Karpas-422 (cell line): Measurements from ENCODE around the gene CCDC187. TPM values are rescaled to one million over a fixed set of nuclear protein-coding genes. Genes with fewer than 3 reads are reported as not detected.

Source experiments
- DNase-seq: peaks from one replicate; pipeline ENCODE4 v3.0.0-alpha.2; 2015
- H2AFZ ChIP-seq: fragments of 200-600 bp; sonication (generic); 2 replicates; pipeline ENCODE4 v1.6.1; 2014; ENCODE audit warnings: antibody characterized with exemption, low read length, mixed read lengths
- H3K27ac ChIP-seq: fragments of 200-600 bp; sonication (generic); 2 replicates; pipeline ENCODE4 v1.5.1; 2014; ENCODE audit warnings: mild to moderate bottlenecking, low read length, moderate library complexity
- H3K27me3 ChIP-seq: fragments of 200-600 bp; sonication (generic); 2 replicates; pipeline ENCODE4 v1.6.1; 2014; ENCODE audit warnings: low read length, mixed read lengths
- H3K36me3 ChIP-seq: fragments of 200-600 bp; sonication (generic); 2 replicates; pipeline ENCODE4 v1.6.1; 2014; ENCODE audit warnings: low read length, mixed read lengths; ENCODE audit not compliant: insufficient read depth
- H3K4me1 ChIP-seq: fragments of 200-600 bp; sonication (generic); 2 replicates; pipeline ENCODE4 v1.6.1; 2014; ENCODE audit warnings: mild to moderate bottlenecking, low read length, mixed read lengths
- H3K4me2 ChIP-seq: fragments of 200-600 bp; sonication (generic); 2 replicates; pipeline ENCODE4 v1.6.1; 2014; ENCODE audit warnings: low read length, low read depth, mild to moderate bottlenecking; ENCODE audit not compliant: poor library complexity, severe bottlenecking
- H3K4me3 ChIP-seq: fragments of 200-600 bp; sonication (generic); 2 replicates; pipeline ENCODE4 v1.5.1; 2014; ENCODE audit warnings: mild to moderate bottlenecking, antibody characterized with exemption, low read length, mixed read lengths
- H3K79me2 ChIP-seq: fragments of 200-600 bp; sonication (generic); 2 replicates; pipeline ENCODE4 v1.6.1; 2014; ENCODE audit warnings: mild to moderate bottlenecking, low read length, mixed read lengths
- H3K9ac ChIP-seq: fragments of 200-600 bp; sonication (generic); 2 replicates; pipeline ENCODE4 v1.6.0; 2014; ENCODE audit warnings: low read length
- H3K9me2 ChIP-seq: fragments of 200-600 bp; sonication (generic), shearing (Covaris generic); replicated peaks from 2 replicates; pipeline ENCODE4 v1.6.0; 2014; ENCODE audit warnings: mild to moderate bottlenecking, low read length, moderate library complexity; ENCODE audit not compliant: insufficient read depth
- H3K9me3 ChIP-seq: fragments of 300-700, 200-600 bp; sonication (generic); 2 replicates; pipeline ENCODE4 v1.6.1; 2014; ENCODE audit warnings: low read length, mixed read lengths
- H4K20me1 ChIP-seq: fragments of 200-600 bp; sonication (generic); 2 replicates; pipeline ENCODE4 v1.6.1; 2014; ENCODE audit warnings: mild to moderate bottlenecking, antibody characterized with exemption, low read length, low read depth; ENCODE audit not compliant: insufficient read depth
- total RNA-seq: library from RNA; depleted of rRNA; stranded (reverse); fragments of >200 nt; shearing (Covaris generic); gene quantifications from 2 replicates; pipeline ENCODE4 v1.2.3, GENCODE V29; 2014; ENCODE audit warnings: low replicate concordance

The CCDC187 gene
- total RNA-seq, 1 experiment from 2014 or later, result 0.34 TPM

GRCh38 chr9:136299116-136299515, 4.8 kb downstream of the CCDC187 start:
- H3K27ac ChIP-seq, result no peak overlapping the region
- no peaks in the 10 kb centered on the region; the same call in 1 of the 2 replicates for H3K9me3 ChIP-seq
- H3K27me3 ChIP-seq, result no peaks in the 10 kb centered on the region
- no peak overlapping the region for H3K9ac ChIP-seq
- no peaks in the 10 kb centered on the region for H4K20me1 ChIP-seq
- DNase-seq, result no peak
- peaks cover 5% of the 10 kb centered on the region for H3K4me1 ChIP-seq
- H3K9me2 ChIP-seq, result no peaks in the 10 kb centered on the region
- no peak overlapping the region for H2AFZ ChIP-seq
- H3K79me2 ChIP-seq, result no peaks in the 10 kb centered on the region
- no peaks in the 10 kb centered on the region for H3K36me3 ChIP-seq
- H3K4me2 ChIP-seq, result no peak overlapping the region
- H3K4me3 ChIP-seq, result no peak overlapping the region

GRCh38 chr9:136297766-136298735, 5.8 kb downstream of the CCDC187 start:
- DNase-seq, result no peak
- no peak overlapping the region for H2AFZ ChIP-seq
- no peaks in the 10 kb centered on the region for H3K9me2 ChIP-seq
- no peaks in the 10 kb centered on the region for H3K79me2 ChIP-seq
- no peaks in the 10 kb centered on the region for H4K20me1 ChIP-seq
- no peak overlapping the region for H3K4me3 ChIP-seq
- no peak overlapping the region for H3K9ac ChIP-seq
- H3K27me3 ChIP-seq, result no peaks in the 10 kb centered on the region
- no peak overlapping the region for H3K27ac ChIP-seq
- peaks cover 4% of the 10 kb centered on the region; the same call in 1 of the 2 replicates for H3K9me3 ChIP-seq
- H3K4me2 ChIP-seq, result no peak overlapping the region
- no peaks in the 10 kb centered on the region for H3K36me3 ChIP-seq
- H3K4me1 ChIP-seq, result peaks cover 5% of the 10 kb centered on the region

GRCh38 chr9:136297016-136297691, 6.7 kb downstream of the CCDC187 start:
- no peaks in the 10 kb centered on the region for H4K20me1 ChIP-seq
- no peaks in the 10 kb centered on the region for H3K9me2 ChIP-seq
- H3K9me3 ChIP-seq, result peaks cover 4% of the 10 kb centered on the region; the same call in 1 of the 2 replicates
- H3K36me3 ChIP-seq, result no peaks in the 10 kb centered on the region
- no peak overlapping the region for H2AFZ ChIP-seq
- H3K4me3 ChIP-seq, result no peak overlapping the region
- no peaks in the 10 kb centered on the region for H3K79me2 ChIP-seq
- H3K27ac ChIP-seq, result no peak overlapping the region
- H3K4me1 ChIP-seq, result peaks cover 5% of the 10 kb centered on the region
- H3K4me2 ChIP-seq, result no peak overlapping the region
- no peak overlapping the region for H3K9ac ChIP-seq
- DNase-seq, result no peak
- no peaks in the 10 kb centered on the region for H3K27me3 ChIP-seq

GRCh38 chr9:136296434-136297015, 7.4 kb downstream of the CCDC187 start:
- H3K9ac ChIP-seq, result no peak overlapping the region
- peaks cover 5% of the 10 kb centered on the region for H3K4me1 ChIP-seq
- H3K4me2 ChIP-seq, result no peak overlapping the region
- no peaks in the 10 kb centered on the region for H3K79me2 ChIP-seq
- no peaks in the 10 kb centered on the region for H3K27me3 ChIP-seq
- no peak overlapping the region for H3K4me3 ChIP-seq
- H3K27ac ChIP-seq, result no peak overlapping the region
- H3K36me3 ChIP-seq, result no peaks in the 10 kb centered on the region
- H3K9me3 ChIP-seq, result peaks cover 4% of the 10 kb centered on the region; the same call in 1 of the 2 replicates
- H3K9me2 ChIP-seq, result no peaks in the 10 kb centered on the region
- H2AFZ ChIP-seq, result no peak overlapping the region
- no peaks in the 10 kb centered on the region for H4K20me1 ChIP-seq
- no peak for DNase-seq

- DNase-seq, result no peak
- peaks cover 5% of the 10 kb centered on the region for H3K4me1 ChIP-seq
Measured at GRCh38 chr9:136295542-136296433, 8.1 kb downstream of the CCDC187 start.

GRCh38 chr9:136295055-136295454, 8.8 kb downstream of the CCDC187 start:
- Histone ChIP-seq H3K4me1 (peaks cover 5% of the 10 kb centered on the region), H4K20me1 (no peaks in the 10 kb centered on the region), H3K4me2 (no peak overlapping the region)

More at GRCh38 chr9:136295542-136296433, 8.1 kb downstream of the CCDC187 start:
- Histone ChIP-seq H3K9me2 (no peaks in the 10 kb centered on the region), H2AFZ (no peak overlapping the region), H3K4me2 (no peak overlapping the region), H3K27ac (no peak overlapping the region), H3K36me3 (no peaks in the 10 kb centered on the region), H4K20me1 (no peaks in the 10 kb centered on the region), H3K9me3 (peaks cover 4% of the 10 kb centered on the region; the same call in 1 of the 2 replicates), H3K79me2 (no peaks in the 10 kb centered on the region), H3K9ac (no peak overlapping the region), H3K27me3 (no peaks in the 10 kb centered on the region), H3K4me3 (no peak overlapping the region)

GRCh38 chr9:136294437-136294836, 9.5 kb downstream of the CCDC187 start:
- Histone ChIP-seq H3K27me3 (no peaks in the 10 kb centered on the region), H3K4me3 (no peak overlapping the region), H3K9ac (no peak overlapping the region), H3K9me3 (peaks cover 4% of the 10 kb centered on the region; the same call in 1 of the 2 replicates), H3K36me3 (no peaks in the 10 kb centered on the region), H3K27ac (no peak overlapping the region), H3K4me2 (no peak overlapping the region), H4K20me1 (no peaks in the 10 kb centered on the region), H3K79me2 (no peaks in the 10 kb centered on the region), H2AFZ (no peak overlapping the region), H3K4me1 (peaks cover 10% of the 10 kb centered on the region), H3K9me2 (no peaks in the 10 kb centered on the region)
- no peak for DNase-seq

More at GRCh38 chr9:136295055-136295454, 8.8 kb downstream of the CCDC187 start:
- H3K27ac ChIP-seq, result no peak overlapping the region
- no peak overlapping the region for H3K9ac ChIP-seq
- no peaks in the 10 kb centered on the region for H3K27me3 ChIP-seq
- H3K36me3 ChIP-seq, result no peaks in the 10 kb centered on the region
- H3K4me3 ChIP-seq, result no peak overlapping the region
- no peaks in the 10 kb centered on the region for H3K9me2 ChIP-seq
- peaks cover 4% of the 10 kb centered on the region; the same call in 1 of the 2 replicates for H3K9me3 ChIP-seq
- no peak for DNase-seq
- no peaks in the 10 kb centered on the region for H3K79me2 ChIP-seq
- H2AFZ ChIP-seq, result no peak overlapping the region
